DOHH2 (cell line): ENCODE data around the gene ISCA2.

Experiments
- EZH2phosphoT487 ChIP-seq: fragments of 200-600 bp; sonication (generic); IDR thresholded peaks from 2 replicates; pipeline ENCODE4 v1.6.1; 2017; ENCODE audit warnings: borderline replicate concordance, mild to moderate bottlenecking, antibody characterized with exemption, low read length, moderate library complexity, mixed read lengths
- TF ChIP-seq, protein P1 (sequence below): fragments of 200-600 bp; sonication (generic); IDR thresholded peaks from one replicate; pipeline ENCODE4 v1.5.1; 2014; ENCODE audit warnings: antibody characterized with exemption, mild to moderate bottlenecking, low read depth, low read length; ENCODE audit not compliant: poor library complexity, severe bottlenecking

DNA sequence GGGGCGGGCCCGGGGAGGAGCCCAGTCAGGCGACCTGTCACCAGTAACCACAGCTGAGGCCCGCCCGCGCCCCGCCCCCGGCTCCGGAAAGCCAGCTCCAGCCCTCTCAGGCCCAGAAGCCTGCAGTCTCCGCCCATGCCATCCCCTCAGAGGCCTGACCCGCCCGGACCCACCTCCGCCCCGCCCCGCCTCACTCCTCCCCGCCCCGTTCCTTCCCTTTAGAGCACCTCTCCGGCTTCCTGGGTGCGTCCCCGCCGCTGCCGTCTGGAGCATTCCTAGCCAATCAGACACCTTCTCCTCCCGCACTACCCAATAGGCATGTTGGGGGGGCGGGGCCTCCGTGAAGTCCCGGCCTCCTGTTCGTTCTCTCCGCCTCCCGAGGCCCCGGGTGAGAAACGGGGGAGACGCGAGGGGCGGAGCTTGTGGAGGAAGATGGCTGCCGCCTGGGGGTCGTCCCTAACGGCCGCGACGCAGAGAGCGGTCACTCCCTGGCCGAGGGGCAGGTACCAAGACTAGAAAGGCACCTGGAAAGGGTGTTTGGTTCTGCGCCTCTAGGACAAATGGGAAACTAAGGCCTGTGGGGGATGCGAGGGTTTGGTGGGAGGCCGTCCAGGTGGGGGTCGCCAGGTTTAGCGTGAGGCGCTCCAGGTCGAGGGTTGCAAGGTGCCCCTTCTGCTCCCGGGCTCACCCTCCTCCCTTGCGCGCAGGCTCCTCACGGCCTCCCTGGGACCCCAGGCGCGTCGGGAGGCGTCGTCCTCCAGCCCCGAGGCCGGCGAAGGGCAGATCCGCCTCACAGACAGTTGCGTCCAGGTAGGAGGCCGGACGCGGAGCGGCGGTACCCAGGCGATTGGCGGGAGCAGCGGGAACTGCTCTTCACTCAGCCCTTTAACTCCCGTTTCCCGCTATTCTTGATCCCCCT, at the start of gene ISCA2:
- TF ChIP-seq, protein P1, sequence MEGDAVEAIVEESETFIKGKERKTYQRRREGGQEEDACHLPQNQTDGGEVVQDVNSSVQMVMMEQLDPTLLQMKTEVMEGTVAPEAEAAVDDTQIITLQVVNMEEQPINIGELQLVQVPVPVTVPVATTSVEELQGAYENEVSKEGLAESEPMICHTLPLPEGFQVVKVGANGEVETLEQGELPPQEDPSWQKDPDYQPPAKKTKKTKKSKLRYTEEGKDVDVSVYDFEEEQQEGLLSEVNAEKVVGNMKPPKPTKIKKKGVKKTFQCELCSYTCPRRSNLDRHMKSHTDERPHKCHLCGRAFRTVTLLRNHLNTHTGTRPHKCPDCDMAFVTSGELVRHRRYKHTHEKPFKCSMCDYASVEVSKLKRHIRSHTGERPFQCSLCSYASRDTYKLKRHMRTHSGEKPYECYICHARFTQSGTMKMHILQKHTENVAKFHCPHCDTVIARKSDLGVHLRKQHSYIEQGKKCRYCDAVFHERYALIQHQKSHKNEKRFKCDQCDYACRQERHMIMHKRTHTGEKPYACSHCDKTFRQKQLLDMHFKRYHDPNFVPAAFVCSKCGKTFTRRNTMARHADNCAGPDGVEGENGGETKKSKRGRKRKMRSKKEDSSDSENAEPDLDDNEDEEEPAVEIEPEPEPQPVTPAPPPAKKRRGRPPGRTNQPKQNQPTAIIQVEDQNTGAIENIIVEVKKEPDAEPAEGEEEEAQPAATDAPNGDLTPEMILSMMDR, result no peak
- TF ChIP-seq EZH2phosphoT487, result no peak
